WTC11 (cell line): ENCODE results near the gene GPR75. TPM values are rescaled to one million over a fixed set of nuclear protein-coding genes. Genes with fewer than 3 reads are reported as not detected.

Experiments used
- ATAC-seq: fragments of 200-7000 bp; cut with Tn5 transposase; 2 replicates; pipeline ENCODE4 v1.10.0; 2021; ENCODE audit warnings: mild to moderate bottlenecking, moderate library complexity
- CTCF ChIA-PET: fragments of 300-600 bp; sonication (Branson Sonifier 250); formaldehyde crosslinking; loops from one replicate; lab custom pipeline; 2021; ENCODE audit warnings: antibody characterized with exemption; lab: Charles Lee
- POLR2A ChIA-PET: fragments of 350-600 bp; sonication (Branson Sonifier 250); formaldehyde crosslinking; loops from one replicate; lab custom pipeline; 2021; ENCODE audit warnings: antibody characterized with exemption; lab: Charles Lee
- DNase-seq: peaks from one replicate; pipeline ENCODE4 v3.0.0; 2021; ENCODE audit warnings: low spot score
- H3K27ac Mint-ChIP-seq: 2 replicates; pipeline ENCODE4 v1.8.0; 2021; ENCODE audit warnings: mixed read lengths
- H3K27me3 Mint-ChIP-seq: 2 replicates; pipeline ENCODE4 v1.8.0; 2021; ENCODE audit warnings: low read depth, mild to moderate bottlenecking, moderate library complexity, mixed read lengths
- H3K36me3 Mint-ChIP-seq: 2 replicates; pipeline ENCODE4 v1.8.0; 2021; ENCODE audit warnings: mixed read lengths
- H3K4me1 Mint-ChIP-seq: 2 replicates; pipeline ENCODE4 v1.8.0; 2022; ENCODE audit warnings: mixed read lengths
- H3K4me3 Mint-ChIP-seq: 2 replicates; pipeline ENCODE4 v1.8.0; 2021; ENCODE audit warnings: mild to moderate bottlenecking, moderate library complexity, mixed read lengths
- H3K9me3 Mint-ChIP-seq: 2 replicates; pipeline ENCODE4 v1.8.0; 2021; ENCODE audit warnings: mixed read lengths
- CBFB ChIP-seq: sonication (generic); formaldehyde crosslinking; IDR thresholded peaks from 2 replicates; pipeline ENCODE4 v1.8.1; 2022; ENCODE audit warnings: mild to moderate bottlenecking, low read depth, missing genetic modification reagents
- CREM ChIP-seq: sonication (generic); formaldehyde crosslinking; IDR thresholded peaks from 2 replicates; pipeline ENCODE4 v1.8.1; 2022; ENCODE audit warnings: mild to moderate bottlenecking, missing genetic modification reagents, moderate library complexity
- ESRRA ChIP-seq: sonication (generic); formaldehyde crosslinking; IDR thresholded peaks from 2 replicates; pipeline ENCODE4 v1.8.1; 2022; ENCODE audit warnings: mild to moderate bottlenecking, missing genetic modification reagents, borderline replicate concordance
- FOXP1 ChIP-seq: sonication (generic); formaldehyde crosslinking; IDR thresholded peaks from 2 replicates; pipeline ENCODE4 v1.8.0; 2022; ENCODE audit warnings: missing genetic modification reagents, mild to moderate bottlenecking, moderate library complexity, borderline replicate concordance
- GTF2I ChIP-seq: fragments of 250-450 bp; sonication (Bioruptor Pico); conservative IDR thresholded peaks from 2 replicates; pipeline ENCODE4 v1.4.0; 2021; ENCODE audit warnings: mild to moderate bottlenecking
- JAZF1 ChIP-seq: fragments of 250-450 bp; sonication (Bioruptor Pico); IDR thresholded peaks from 2 replicates; pipeline ENCODE4 v1.9.0; 2021; ENCODE audit warnings: moderate library complexity, mild to moderate bottlenecking, inconsistent platforms
- JUN ChIP-seq: sonication (generic); formaldehyde crosslinking; IDR thresholded peaks from 2 replicates; pipeline ENCODE4 v1.8.0; 2023; ENCODE audit warnings: mild to moderate bottlenecking, missing genetic modification reagents
- NFATC4 ChIP-seq: fragments of 250-450 bp; sonication (Bioruptor Pico); IDR thresholded peaks from 2 replicates; pipeline ENCODE4 v1.9.0; 2021; ENCODE audit warnings: mild to moderate bottlenecking
- NR3C1 ChIP-seq: sonication (generic); formaldehyde crosslinking; conservative IDR thresholded peaks from 2 replicates; pipeline ENCODE4 v1.8.1; 2023; ENCODE audit warnings: low read depth, mild to moderate bottlenecking, missing genetic modification reagents
- TEAD1 ChIP-seq: sonication (generic); formaldehyde crosslinking; IDR thresholded peaks from 2 replicates; pipeline ENCODE4 v1.8.0; 2022; ENCODE audit warnings: mild to moderate bottlenecking, missing genetic modification reagents
- TEAD4 ChIP-seq: sonication (generic); formaldehyde crosslinking; IDR thresholded peaks from 2 replicates; pipeline ENCODE4 v1.8.0; 2022; ENCODE audit warnings: mild to moderate bottlenecking, missing genetic modification reagents
- ZNF232 ChIP-seq: sonication (generic); formaldehyde crosslinking; IDR thresholded peaks from 2 replicates; pipeline ENCODE4 v1.8.0; 2022; ENCODE audit warnings: mild to moderate bottlenecking, missing genetic modification reagents
- ZNF317 ChIP-seq: sonication (generic); formaldehyde crosslinking; IDR thresholded peaks from 2 replicates; pipeline ENCODE4 v1.8.1; 2023; ENCODE audit warnings: low read depth, mild to moderate bottlenecking, moderate library complexity, missing genetic modification reagents, borderline replicate concordance
- ZNF396 ChIP-seq: fragments of 250-450 bp; sonication (Bioruptor Pico); IDR thresholded peaks from 2 replicates; pipeline ENCODE4 v1.8.0; 2021; ENCODE audit warnings: mild to moderate bottlenecking, moderate library complexity, borderline replicate concordance
- ZNF416 ChIP-seq: fragments of 250-450 bp; sonication (Bioruptor Pico); IDR thresholded peaks from 2 replicates; pipeline ENCODE4 v1.9.0; 2021; ENCODE audit warnings: mild to moderate bottlenecking, inconsistent platforms
- ZNF423 ChIP-seq: fragments of 250-450 bp; sonication (Bioruptor Pico); IDR thresholded peaks from 2 replicates; pipeline ENCODE4 v2.1.2; 2022; ENCODE audit warnings: mild to moderate bottlenecking, moderate library complexity
- total RNA-seq: library from RNA; stranded (reverse); gene quantifications from 3 replicates; pipeline ENCODE4 v1.2.3, GENCODE V29; 2021
- TF ChIP-seq, protein P1 (sequence below): sonication (generic); formaldehyde crosslinking; IDR thresholded peaks from 2 replicates; pipeline ENCODE4 v1.8.1; 2023; ENCODE audit warnings: mild to moderate bottlenecking, missing genetic modification reagents
- TF ChIP-seq, protein P2 (sequence below): sonication (generic); formaldehyde crosslinking; IDR thresholded peaks from 2 replicates; pipeline ENCODE4 v1.8.0; 2023; ENCODE audit warnings: missing genetic modification reagents
- TF ChIP-seq, protein P3 (sequence below): sonication (generic); formaldehyde crosslinking; conservative IDR thresholded peaks from 2 replicates; pipeline ENCODE4 v1.8.1; 2023; ENCODE audit warnings: mild to moderate bottlenecking, low read depth, missing genetic modification reagents, moderate library complexity
- TF ChIP-seq, protein P4 (sequence below): sonication (generic); formaldehyde crosslinking; IDR thresholded peaks from 2 replicates; pipeline ENCODE4 v1.8.0; 2022; ENCODE audit warnings: mild to moderate bottlenecking, missing genetic modification reagents

GPR75 gene
- total RNA-seq, 1 experiment from 2014 or later: 2.2 TPM

DNA sequence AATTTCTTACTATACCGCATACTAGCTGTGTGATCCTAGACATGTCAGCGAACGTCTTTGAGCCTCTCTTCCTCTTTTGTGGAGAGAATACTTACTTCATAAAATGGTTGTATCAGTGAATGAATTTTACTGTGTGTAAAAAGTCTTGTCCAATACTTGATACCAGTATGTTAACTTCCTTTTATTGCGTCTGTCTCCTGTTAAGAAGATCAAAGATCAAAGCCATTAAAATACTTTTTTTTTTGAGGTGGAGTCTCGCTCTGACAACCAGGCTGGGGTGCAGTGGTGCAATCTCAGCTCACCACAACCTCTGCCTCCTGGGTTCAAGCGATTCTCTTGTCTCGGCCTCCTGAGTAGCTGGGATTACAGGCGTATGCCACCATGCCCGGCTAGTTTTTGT is 39.7 kb downstream of the GPR75 start (continued):
- TF ChIP-seq, protein P1, sequence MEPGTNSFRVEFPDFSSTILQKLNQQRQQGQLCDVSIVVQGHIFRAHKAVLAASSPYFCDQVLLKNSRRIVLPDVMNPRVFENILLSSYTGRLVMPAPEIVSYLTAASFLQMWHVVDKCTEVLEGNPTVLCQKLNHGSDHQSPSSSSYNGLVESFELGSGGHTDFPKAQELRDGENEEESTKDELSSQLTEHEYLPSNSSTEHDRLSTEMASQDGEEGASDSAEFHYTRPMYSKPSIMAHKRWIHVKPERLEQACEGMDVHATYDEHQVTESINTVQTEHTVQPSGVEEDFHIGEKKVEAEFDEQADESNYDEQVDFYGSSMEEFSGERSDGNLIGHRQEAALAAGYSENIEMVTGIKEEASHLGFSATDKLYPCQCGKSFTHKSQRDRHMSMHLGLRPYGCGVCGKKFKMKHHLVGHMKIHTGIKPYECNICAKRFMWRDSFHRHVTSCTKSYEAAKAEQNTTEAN: no peak
- no peak for TF ChIP-seq TEAD4 (CRISPR knock-in tag)
- TF ChIP-seq, protein P2, sequence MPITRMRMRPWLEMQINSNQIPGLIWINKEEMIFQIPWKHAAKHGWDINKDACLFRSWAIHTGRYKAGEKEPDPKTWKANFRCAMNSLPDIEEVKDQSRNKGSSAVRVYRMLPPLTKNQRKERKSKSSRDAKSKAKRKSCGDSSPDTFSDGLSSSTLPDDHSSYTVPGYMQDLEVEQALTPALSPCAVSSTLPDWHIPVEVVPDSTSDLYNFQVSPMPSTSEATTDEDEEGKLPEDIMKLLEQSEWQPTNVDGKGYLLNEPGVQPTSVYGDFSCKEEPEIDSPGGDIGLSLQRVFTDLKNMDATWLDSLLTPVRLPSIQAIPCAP (CRISPR knock-in tag): no peak
- TF ChIP-seq, protein P3, sequence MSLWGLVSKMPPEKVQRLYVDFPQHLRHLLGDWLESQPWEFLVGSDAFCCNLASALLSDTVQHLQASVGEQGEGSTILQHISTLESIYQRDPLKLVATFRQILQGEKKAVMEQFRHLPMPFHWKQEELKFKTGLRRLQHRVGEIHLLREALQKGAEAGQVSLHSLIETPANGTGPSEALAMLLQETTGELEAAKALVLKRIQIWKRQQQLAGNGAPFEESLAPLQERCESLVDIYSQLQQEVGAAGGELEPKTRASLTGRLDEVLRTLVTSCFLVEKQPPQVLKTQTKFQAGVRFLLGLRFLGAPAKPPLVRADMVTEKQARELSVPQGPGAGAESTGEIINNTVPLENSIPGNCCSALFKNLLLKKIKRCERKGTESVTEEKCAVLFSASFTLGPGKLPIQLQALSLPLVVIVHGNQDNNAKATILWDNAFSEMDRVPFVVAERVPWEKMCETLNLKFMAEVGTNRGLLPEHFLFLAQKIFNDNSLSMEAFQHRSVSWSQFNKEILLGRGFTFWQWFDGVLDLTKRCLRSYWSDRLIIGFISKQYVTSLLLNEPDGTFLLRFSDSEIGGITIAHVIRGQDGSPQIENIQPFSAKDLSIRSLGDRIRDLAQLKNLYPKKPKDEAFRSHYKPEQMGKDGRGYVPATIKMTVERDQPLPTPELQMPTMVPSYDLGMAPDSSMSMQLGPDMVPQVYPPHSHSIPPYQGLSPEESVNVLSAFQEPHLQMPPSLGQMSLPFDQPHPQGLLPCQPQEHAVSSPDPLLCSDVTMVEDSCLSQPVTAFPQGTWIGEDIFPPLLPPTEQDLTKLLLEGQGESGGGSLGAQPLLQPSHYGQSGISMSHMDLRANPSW (CRISPR knock-in tag): no peak
- TF ChIP-seq, protein P4, sequence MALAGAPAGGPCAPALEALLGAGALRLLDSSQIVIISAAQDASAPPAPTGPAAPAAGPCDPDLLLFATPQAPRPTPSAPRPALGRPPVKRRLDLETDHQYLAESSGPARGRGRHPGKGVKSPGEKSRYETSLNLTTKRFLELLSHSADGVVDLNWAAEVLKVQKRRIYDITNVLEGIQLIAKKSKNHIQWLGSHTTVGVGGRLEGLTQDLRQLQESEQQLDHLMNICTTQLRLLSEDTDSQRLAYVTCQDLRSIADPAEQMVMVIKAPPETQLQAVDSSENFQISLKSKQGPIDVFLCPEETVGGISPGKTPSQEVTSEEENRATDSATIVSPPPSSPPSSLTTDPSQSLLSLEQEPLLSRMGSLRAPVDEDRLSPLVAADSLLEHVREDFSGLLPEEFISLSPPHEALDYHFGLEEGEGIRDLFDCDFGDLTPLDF (CRISPR knock-in tag): no peak
- TF ChIP-seq NFATC4 (CRISPR knock-in tag): no peak
- TF ChIP-seq GTF2I (CRISPR knock-in tag): no peak

DNA sequence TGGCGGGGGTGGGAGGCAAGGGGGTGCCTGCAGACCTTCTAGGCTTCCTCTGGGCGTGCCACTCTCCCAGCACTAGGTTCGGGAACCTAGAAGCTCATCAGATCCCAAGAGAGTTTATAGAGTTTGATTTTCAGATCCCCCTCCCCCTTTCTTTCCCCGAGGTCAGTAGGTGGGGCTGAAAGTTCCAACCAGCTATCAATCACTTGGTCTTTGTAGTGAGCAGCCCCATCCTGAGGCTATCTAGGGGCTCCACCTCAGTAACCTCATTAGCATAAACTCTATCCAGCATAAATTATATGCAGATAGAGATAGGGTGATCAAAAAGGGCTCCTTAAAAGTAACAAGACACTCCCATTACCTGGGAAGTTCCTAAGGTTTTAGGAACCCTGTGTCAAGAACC is 40.1 kb downstream of the GPR75 start:
- no peaks in the 10 kb centered on the region for H3K9me3 Mint-ChIP-seq
- ATAC-seq: peak; percentile 60
- no peaks in the 10 kb centered on the region for H3K27me3 Mint-ChIP-seq
- H3K36me3 Mint-ChIP-seq: peaks cover 12% of the 10 kb centered on the region
- ChIA-PET POLR2A (interaction anchor here (0.5 kb wide), 1 partner anchor 1479 kb away, joined by 3 read pairs; no protein-coding TSS in a partner anchor), CTCF (no interaction called here)
- H3K27ac Mint-ChIP-seq: no peak overlapping the region; the same call in 1 of the 2 replicates
- no peak overlapping the region for H3K4me3 Mint-ChIP-seq
- no peak for DNase-seq
- peaks cover 8% of the 10 kb centered on the region; the same call in 1 of the 2 replicates for H3K4me1 Mint-ChIP-seq
- no peak for TF ChIP-seq ESRRA
- TF ChIP-seq NR3C1 (CRISPR knock-in tag): no peak
- no peak for TF ChIP-seq ZNF416 (CRISPR knock-in tag)
- no peak for TF ChIP-seq NFATC4 (CRISPR knock-in tag)
- TF ChIP-seq TEAD1 (CRISPR knock-in tag): no peak
- TF ChIP-seq, protein P4 (CRISPR knock-in tag): no peak
- no peak for TF ChIP-seq ZNF317 (CRISPR knock-in tag)
- TF ChIP-seq CBFB (CRISPR knock-in tag): no peak
- TF ChIP-seq ZNF232 (CRISPR knock-in tag): no peak
- no peak for TF ChIP-seq ZNF396 (CRISPR knock-in tag)
- no peak for TF ChIP-seq CREM (CRISPR knock-in tag)
- TF ChIP-seq JAZF1 (CRISPR knock-in tag): no peak
- TF ChIP-seq, protein P2 (CRISPR knock-in tag): no peak
- TF ChIP-seq JUN (CRISPR knock-in tag): no peak
- no peak for TF ChIP-seq ZNF423 (CRISPR knock-in tag)
- TF ChIP-seq FOXP1 (CRISPR knock-in tag): no peak
